Measurements from ENCODE around the gene PPFIA3. TPM values are rescaled to one million over a fixed set of nuclear protein-coding genes. Genes with fewer than 3 reads are reported as not detected.

Gene PPFIA3
- total and polyA plus RNA-seq, 2 of the 8 experiments (the other 6 are each of a cell fraction or from before 2014, with no cell fraction given) = 15.9 to 25.3 TPM

DNA sequence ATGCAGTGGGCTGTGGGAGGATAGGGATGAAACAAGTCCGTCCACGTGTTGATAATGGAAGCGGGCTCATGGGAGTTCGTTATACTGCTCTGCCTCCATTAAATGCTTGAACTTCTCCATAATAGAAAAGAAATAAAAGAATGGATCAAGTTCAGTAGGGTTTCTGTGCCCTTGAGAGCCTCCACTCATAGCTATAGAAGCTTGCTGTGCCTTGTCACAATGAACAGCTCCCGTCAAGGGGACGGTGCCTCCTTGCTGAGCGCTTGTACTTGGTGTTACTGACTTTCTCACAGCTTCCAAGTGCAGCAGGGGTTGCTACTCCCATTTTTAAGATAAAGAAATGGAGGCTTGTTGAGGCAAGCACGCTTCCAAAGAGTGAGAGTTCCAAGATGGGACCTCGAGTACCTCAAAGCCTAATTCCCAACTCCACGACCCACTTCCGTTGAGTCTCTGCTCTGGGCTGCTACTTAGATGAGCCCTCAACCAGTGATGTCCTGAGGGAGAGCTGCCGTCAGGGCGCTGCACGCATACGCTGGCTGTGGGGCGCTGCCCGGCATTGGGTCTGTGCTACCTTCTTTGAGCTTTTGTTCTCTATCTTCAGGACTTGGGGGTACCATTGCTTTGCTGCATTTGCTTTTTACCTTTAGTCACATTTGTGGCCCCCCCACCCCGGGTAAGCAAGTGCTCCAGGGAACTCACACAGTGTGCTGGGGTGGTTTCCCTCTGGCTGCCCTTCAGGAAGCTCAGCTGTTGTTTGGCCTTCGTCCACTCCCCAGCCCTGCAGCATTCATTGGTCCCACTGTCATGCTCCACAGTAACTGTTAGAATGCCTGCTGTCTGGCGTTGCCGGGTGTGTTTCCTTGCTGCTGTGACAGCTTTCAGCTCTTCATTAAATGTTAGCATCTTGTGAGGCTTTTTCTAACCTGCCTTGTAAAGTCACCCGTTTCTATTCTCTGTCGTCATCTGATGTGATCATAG lies 24.6 kb upstream of the PPFIA3 start (continued):
- TF ChIP-seq, protein P1, sequence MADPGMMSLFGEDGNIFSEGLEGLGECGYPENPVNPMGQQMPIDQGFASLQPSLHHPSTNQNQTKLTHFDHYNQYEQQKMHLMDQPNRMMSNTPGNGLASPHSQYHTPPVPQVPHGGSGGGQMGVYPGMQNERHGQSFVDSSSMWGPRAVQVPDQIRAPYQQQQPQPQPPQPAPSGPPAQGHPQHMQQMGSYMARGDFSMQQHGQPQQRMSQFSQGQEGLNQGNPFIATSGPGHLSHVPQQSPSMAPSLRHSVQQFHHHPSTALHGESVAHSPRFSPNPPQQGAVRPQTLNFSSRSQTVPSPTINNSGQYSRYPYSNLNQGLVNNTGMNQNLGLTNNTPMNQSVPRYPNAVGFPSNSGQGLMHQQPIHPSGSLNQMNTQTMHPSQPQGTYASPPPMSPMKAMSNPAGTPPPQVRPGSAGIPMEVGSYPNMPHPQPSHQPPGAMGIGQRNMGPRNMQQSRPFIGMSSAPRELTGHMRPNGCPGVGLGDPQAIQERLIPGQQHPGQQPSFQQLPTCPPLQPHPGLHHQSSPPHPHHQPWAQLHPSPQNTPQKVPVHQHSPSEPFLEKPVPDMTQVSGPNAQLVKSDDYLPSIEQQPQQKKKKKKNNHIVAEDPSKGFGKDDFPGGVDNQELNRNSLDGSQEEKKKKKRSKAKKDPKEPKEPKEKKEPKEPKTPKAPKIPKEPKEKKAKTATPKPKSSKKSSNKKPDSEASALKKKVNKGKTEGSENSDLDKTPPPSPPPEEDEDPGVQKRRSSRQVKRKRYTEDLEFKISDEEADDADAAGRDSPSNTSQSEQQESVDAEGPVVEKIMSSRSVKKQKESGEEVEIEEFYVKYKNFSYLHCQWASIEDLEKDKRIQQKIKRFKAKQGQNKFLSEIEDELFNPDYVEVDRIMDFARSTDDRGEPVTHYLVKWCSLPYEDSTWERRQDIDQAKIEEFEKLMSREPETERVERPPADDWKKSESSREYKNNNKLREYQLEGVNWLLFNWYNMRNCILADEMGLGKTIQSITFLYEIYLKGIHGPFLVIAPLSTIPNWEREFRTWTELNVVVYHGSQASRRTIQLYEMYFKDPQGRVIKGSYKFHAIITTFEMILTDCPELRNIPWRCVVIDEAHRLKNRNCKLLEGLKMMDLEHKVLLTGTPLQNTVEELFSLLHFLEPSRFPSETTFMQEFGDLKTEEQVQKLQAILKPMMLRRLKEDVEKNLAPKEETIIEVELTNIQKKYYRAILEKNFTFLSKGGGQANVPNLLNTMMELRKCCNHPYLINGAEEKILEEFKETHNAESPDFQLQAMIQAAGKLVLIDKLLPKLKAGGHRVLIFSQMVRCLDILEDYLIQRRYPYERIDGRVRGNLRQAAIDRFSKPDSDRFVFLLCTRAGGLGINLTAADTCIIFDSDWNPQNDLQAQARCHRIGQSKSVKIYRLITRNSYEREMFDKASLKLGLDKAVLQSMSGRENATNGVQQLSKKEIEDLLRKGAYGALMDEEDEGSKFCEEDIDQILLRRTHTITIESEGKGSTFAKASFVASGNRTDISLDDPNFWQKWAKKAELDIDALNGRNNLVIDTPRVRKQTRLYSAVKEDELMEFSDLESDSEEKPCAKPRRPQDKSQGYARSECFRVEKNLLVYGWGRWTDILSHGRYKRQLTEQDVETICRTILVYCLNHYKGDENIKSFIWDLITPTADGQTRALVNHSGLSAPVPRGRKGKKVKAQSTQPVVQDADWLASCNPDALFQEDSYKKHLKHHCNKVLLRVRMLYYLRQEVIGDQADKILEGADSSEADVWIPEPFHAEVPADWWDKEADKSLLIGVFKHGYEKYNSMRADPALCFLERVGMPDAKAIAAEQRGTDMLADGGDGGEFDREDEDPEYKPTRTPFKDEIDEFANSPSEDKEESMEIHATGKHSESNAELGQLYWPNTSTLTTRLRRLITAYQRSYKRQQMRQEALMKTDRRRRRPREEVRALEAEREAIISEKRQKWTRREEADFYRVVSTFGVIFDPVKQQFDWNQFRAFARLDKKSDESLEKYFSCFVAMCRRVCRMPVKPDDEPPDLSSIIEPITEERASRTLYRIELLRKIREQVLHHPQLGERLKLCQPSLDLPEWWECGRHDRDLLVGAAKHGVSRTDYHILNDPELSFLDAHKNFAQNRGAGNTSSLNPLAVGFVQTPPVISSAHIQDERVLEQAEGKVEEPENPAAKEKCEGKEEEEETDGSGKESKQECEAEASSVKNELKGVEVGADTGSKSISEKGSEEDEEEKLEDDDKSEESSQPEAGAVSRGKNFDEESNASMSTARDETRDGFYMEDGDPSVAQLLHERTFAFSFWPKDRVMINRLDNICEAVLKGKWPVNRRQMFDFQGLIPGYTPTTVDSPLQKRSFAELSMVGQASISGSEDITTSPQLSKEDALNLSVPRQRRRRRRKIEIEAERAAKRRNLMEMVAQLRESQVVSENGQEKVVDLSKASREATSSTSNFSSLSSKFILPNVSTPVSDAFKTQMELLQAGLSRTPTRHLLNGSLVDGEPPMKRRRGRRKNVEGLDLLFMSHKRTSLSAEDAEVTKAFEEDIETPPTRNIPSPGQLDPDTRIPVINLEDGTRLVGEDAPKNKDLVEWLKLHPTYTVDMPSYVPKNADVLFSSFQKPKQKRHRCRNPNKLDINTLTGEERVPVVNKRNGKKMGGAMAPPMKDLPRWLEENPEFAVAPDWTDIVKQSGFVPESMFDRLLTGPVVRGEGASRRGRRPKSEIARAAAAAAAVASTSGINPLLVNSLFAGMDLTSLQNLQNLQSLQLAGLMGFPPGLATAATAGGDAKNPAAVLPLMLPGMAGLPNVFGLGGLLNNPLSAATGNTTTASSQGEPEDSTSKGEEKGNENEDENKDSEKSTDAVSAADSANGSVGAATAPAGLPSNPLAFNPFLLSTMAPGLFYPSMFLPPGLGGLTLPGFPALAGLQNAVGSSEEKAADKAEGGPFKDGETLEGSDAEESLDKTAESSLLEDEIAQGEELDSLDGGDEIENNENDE (IDR thresholded peaks at IDR 0.05; ENCODE audit: insufficient replicate concordance, low read length) = no peak
- no peak for TF ChIP-seq ZNF274 (IDR thresholded peaks at IDR 0.05; ENCODE audit: borderline replicate concordance, extremely low read depth, low read length)

Data from H1 (cell line).